ENCODE measurements around the gene MPEG1. TPM values are rescaled to one million over a fixed set of nuclear protein-coding genes. Genes with fewer than 3 reads are reported as not detected.

MPEG1 gene
- polyA plus RNA-seq, 1 donor (not counting 4 experiments of a cell fraction or from before 2014, with no cell fraction given) = not detected

- DNase-seq (ENCODE audit: low read depth, low spot score) = no peak
- Histone ChIP-seq H3K27me3 (ENCODE audit: control insufficient read depth, extremely low read depth, insufficient read depth, low read length) (no peaks in the 10 kb centered on the region), H3K79me2 (ENCODE audit: control insufficient read depth, insufficient read depth, low read length) (no peaks in the 10 kb centered on the region), H3K9me1 (ENCODE audit: control insufficient read depth, extremely low read depth, insufficient read depth, low read length) (no peaks in the 10 kb centered on the region), H3K4me3 (ENCODE audit: control insufficient read depth in 2 of 3, extremely low read depth in 1 of 3, insufficient read depth in 2 of 3, low read depth in 1 of 3, low read length in 3 of 3) (no peak overlapping the region), H2AFZ (ENCODE audit: control insufficient read depth, low read length) (no peak overlapping the region), H3K9ac (ENCODE audit: control insufficient read depth, extremely low read depth, insufficient read depth, low read length) (no peak overlapping the region), H3K27ac (ENCODE audit: control insufficient read depth, insufficient read depth, low read length) (no peak overlapping the region), H3K4me1 (ENCODE audit: control insufficient read depth, extremely low read depth, insufficient read depth, low read length) (peaks cover 24% of the 10 kb centered on the region), H3K4me2 (ENCODE audit: control insufficient read depth, extremely low read depth, insufficient read depth, low read depth, low read length) (no peak overlapping the region), H3K9me3 (ENCODE audit: control insufficient read depth, low read depth, low read length) (no peaks in the 10 kb centered on the region), H3K36me3 (ENCODE audit: control insufficient read depth in 2 of 2, extremely low read depth in 1 of 2, insufficient read depth in 2 of 2, low read length in 2 of 2) (no peaks in the 10 kb centered on the region), H4K20me1 (ENCODE audit: control insufficient read depth, extremely low read depth, insufficient read depth, low read length) (no peaks in the 10 kb centered on the region)
- dilution Hi-C loops (cut with MboI; ENCODE audit: extremely low pct_ligation_motif_present, low sequenced_read_pairs) = no loop called here
- FAIRE-seq = no peak
- TF ChIP-seq, protein P1, sequence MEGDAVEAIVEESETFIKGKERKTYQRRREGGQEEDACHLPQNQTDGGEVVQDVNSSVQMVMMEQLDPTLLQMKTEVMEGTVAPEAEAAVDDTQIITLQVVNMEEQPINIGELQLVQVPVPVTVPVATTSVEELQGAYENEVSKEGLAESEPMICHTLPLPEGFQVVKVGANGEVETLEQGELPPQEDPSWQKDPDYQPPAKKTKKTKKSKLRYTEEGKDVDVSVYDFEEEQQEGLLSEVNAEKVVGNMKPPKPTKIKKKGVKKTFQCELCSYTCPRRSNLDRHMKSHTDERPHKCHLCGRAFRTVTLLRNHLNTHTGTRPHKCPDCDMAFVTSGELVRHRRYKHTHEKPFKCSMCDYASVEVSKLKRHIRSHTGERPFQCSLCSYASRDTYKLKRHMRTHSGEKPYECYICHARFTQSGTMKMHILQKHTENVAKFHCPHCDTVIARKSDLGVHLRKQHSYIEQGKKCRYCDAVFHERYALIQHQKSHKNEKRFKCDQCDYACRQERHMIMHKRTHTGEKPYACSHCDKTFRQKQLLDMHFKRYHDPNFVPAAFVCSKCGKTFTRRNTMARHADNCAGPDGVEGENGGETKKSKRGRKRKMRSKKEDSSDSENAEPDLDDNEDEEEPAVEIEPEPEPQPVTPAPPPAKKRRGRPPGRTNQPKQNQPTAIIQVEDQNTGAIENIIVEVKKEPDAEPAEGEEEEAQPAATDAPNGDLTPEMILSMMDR (optimal IDR thresholded peaks at IDR 0.05 in 1 of 3, IDR thresholded peaks at IDR 0.05 in 1 of 3, conservative IDR thresholded peaks at IDR 0.05 in 1 of 3; ENCODE audit: extremely low read depth in 1 of 3, insufficient read depth in 2 of 3, low read length in 3 of 3) = no peak
- TF ChIP-seq EZH2 (IDR thresholded peaks at IDR 0.05; ENCODE audit: low read length) = no peak
These were observed 5.6 kb upstream of the MPEG1 start for GRCh38 chr11:59218319-59218718.

DNA sequence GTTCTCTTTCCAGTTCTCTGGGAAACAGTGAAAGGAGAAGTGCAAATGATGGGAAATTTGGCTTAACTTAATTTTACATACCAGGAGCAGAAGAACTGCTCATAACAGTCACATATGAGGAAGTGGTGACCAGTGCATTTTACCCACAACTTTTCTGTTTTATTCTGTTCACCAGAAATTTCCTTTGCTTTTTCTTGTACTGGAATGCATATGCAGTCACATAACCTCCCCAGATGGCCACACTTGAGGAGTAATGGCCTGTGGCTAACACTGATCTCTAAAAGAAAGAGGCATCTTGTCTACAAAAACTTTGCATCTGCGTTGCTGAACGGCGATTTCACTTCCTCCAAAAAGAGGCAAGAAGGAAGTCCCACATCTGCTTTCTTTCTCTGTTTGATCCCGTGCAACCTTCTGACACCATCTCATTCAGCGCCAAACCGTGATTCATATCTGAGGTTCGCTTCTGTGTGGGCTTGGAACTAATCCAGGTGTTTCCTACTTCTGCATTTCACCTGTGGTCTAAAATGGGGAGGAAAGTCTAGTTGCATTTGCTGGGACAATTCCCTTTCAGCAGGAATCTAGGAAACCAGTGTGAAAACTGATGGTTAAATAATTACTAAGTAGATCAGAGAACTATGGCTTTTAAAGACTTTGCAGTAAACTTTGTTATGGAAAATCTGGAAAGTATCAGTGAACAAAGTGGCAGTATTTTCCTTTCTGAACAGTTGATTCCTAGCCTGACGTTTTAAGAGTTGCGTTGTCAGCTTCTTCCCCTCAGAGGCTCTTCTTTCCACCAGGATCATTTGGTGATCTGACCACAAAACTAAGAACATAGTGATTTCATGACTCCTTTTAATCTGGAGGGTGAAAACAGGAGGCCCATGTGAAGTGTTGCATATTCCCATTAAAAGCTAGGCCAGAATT, 4.2 kb upstream of the MPEG1 start:
- peak overlapping the region; percentile 73 for H3K4me2 ChIP-seq (ENCODE audit: control insufficient read depth, extremely low read depth, insufficient read depth, low read depth, low read length)
- DNase-seq (ENCODE audit: low read depth, low spot score) (no peak), FAIRE-seq (peak; percentile 88)
- peak overlapping the region in 1 of 3 experiments; percentile 44 for H3K4me3 ChIP-seq (ENCODE audit: control insufficient read depth in 2 of 3, extremely low read depth in 1 of 3, insufficient read depth in 2 of 3, low read depth in 1 of 3, low read length in 3 of 3)
- TF ChIP-seq, protein P1 (optimal IDR thresholded peaks at IDR 0.05 in 1 of 3, IDR thresholded peaks at IDR 0.05 in 1 of 3, conservative IDR thresholded peaks at IDR 0.05 in 1 of 3; ENCODE audit: extremely low read depth in 1 of 3, insufficient read depth in 2 of 3, low read length in 3 of 3) = no peak
- TF ChIP-seq EZH2 (IDR thresholded peaks at IDR 0.05; ENCODE audit: low read length) = no peak
- H3K27me3 ChIP-seq (ENCODE audit: control insufficient read depth, extremely low read depth, insufficient read depth, low read length) = peaks cover 8% of the 10 kb centered on the region
- no peaks in the 10 kb centered on the region for H3K9me3 ChIP-seq (ENCODE audit: control insufficient read depth, low read depth, low read length)
- H3K4me1 ChIP-seq (ENCODE audit: control insufficient read depth, extremely low read depth, insufficient read depth, low read length) = peaks cover 21% of the 10 kb centered on the region
- H3K27ac ChIP-seq (ENCODE audit: control insufficient read depth, insufficient read depth, low read length) = no peak overlapping the region
- no peaks in the 10 kb centered on the region for H3K79me2 ChIP-seq (ENCODE audit: control insufficient read depth, insufficient read depth, low read length)
- no peaks in the 10 kb centered on the region for H4K20me1 ChIP-seq (ENCODE audit: control insufficient read depth, extremely low read depth, insufficient read depth, low read length)
- H3K9me1 ChIP-seq (ENCODE audit: control insufficient read depth, extremely low read depth, insufficient read depth, low read length) = no peaks in the 10 kb centered on the region
- no peak overlapping the region for H2AFZ ChIP-seq (ENCODE audit: control insufficient read depth, low read length)
- dilution Hi-C loops (cut with MboI; ENCODE audit: extremely low pct_ligation_motif_present, low sequenced_read_pairs) = no loop called here
- H3K36me3 ChIP-seq (ENCODE audit: control insufficient read depth in 2 of 2, extremely low read depth in 1 of 2, insufficient read depth in 2 of 2, low read length in 2 of 2) = no peaks in the 10 kb centered on the region
- H3K9ac ChIP-seq (ENCODE audit: control insufficient read depth, extremely low read depth, insufficient read depth, low read length) = no peak overlapping the region
